Progenitor cell of endocrine pancreas (in vitro differentiated cells): ENCODE results near the gene IL22RA2. TPM values are rescaled to one million over a fixed set of nuclear protein-coding genes. Genes with fewer than 3 reads are reported as not detected.

Source experiments
- DNase-seq: peaks from one replicate; pipeline ENCODE4 v3.0.0; 2021; ENCODE audit warnings: low spot score; ENCODE audit not compliant: unreplicated experiment
- H3K27ac Mint-ChIP-seq: 2 replicates; pipeline ENCODE4 v1.8.0; 2021; ENCODE audit warnings: mild to moderate bottlenecking, moderate library complexity, mixed read lengths
- H3K27me3 Mint-ChIP-seq: 2 replicates; pipeline ENCODE4 v1.8.0; 2021; ENCODE audit warnings: mixed read lengths
- H3K36me3 Mint-ChIP-seq: 2 replicates; pipeline ENCODE4 v1.8.0; 2022; ENCODE audit warnings: mixed read lengths; ENCODE audit not compliant: insufficient read depth
- H3K4me1 Mint-ChIP-seq: 2 replicates; pipeline ENCODE4 v1.8.0; 2021; ENCODE audit warnings: low read depth, mixed read lengths
- H3K4me3 Mint-ChIP-seq: 2 replicates; pipeline ENCODE4 v1.8.0; 2021; ENCODE audit warnings: low read depth, mild to moderate bottlenecking, moderate library complexity, mixed read lengths
- H3K9me3 Mint-ChIP-seq: 2 replicates; pipeline ENCODE4 v1.8.0; 2021; ENCODE audit warnings: low read depth, mixed read lengths
- CTCF ChIP-seq: fragments of 200-600 bp; sonication (generic); IDR thresholded peaks from one replicate; pipeline ENCODE4 v1.5.0; 2021; ENCODE audit warnings: antibody characterized with exemption, mild to moderate bottlenecking; ENCODE audit not compliant: unreplicated experiment
- total RNA-seq: library from RNA; stranded (reverse); gene quantifications from 2 replicates; pipeline ENCODE4 v1.2.1, GENCODE V29; 2021

IL22RA2 gene
- total RNA-seq, 1 donor from 2014 or later = not detected

GRCh38 chr6:137165375-137166246, 7.8 kb downstream of the IL22RA2 start:
- Mint-ChIP-seq H3K4me3 (no peak overlapping the region), H3K36me3 (peaks cover 6% of the 10 kb centered on the region), H3K27me3 (no peaks in the 10 kb centered on the region), H3K9me3 (peaks cover 46% of the 10 kb centered on the region), H3K4me1 (no peaks in the 10 kb centered on the region), H3K27ac (no peak overlapping the region)
- no peak for DNase-seq
- TF ChIP-seq CTCF = no peak

GRCh38 chr6:137163732-137164318, 9.6 kb downstream of the IL22RA2 start:
- Mint-ChIP-seq H3K9me3 (peaks cover 35% of the 10 kb centered on the region), H3K36me3 (peaks cover 2% of the 10 kb centered on the region), H3K4me3 (no peak overlapping the region), H3K27me3 (peaks cover 3% of the 10 kb centered on the region), H3K27ac (no peak overlapping the region), H3K4me1 (no peaks in the 10 kb centered on the region)
- TF ChIP-seq CTCF = no peak
- DNase-seq = no peak

GRCh38 chr6:137162692-137163306, 10.6 kb downstream of the IL22RA2 start:
- no peaks in the 10 kb centered on the region for H3K4me1 Mint-ChIP-seq
- peaks cover 35% of the 10 kb centered on the region for H3K9me3 Mint-ChIP-seq
- no peak for TF ChIP-seq CTCF
- DNase-seq = no peak
- H3K36me3 Mint-ChIP-seq = peaks cover 2% of the 10 kb centered on the region
- H3K27ac Mint-ChIP-seq = no peak overlapping the region
- H3K27me3 Mint-ChIP-seq = peaks cover 3% of the 10 kb centered on the region
- H3K4me3 Mint-ChIP-seq = no peak overlapping the region

- Mint-ChIP-seq H3K4me1 (no peaks in the 10 kb centered on the region), H3K4me3 (no peak overlapping the region), H3K9me3 (peaks cover 32% of the 10 kb centered on the region), H3K36me3 (peaks cover 2% of the 10 kb centered on the region), H3K27me3 (peaks cover 3% of the 10 kb centered on the region), H3K27ac (no peak overlapping the region)
- TF ChIP-seq CTCF = no peak
- DNase-seq = no peak
Measured at GRCh38 chr6:137161949-137162348, 11.5 kb downstream of the IL22RA2 start.

- H3K36me3 Mint-ChIP-seq = peaks cover 2% of the 10 kb centered on the region
- H3K4me1 Mint-ChIP-seq = no peaks in the 10 kb centered on the region
Measured at GRCh38 chr6:137160763-137161162, 12.7 kb downstream of the IL22RA2 start.

More at GRCh38 chr6:137160763-137161162, 12.7 kb downstream of the IL22RA2 start:
- peaks cover 28% of the 10 kb centered on the region for H3K9me3 Mint-ChIP-seq
- no peak for DNase-seq
- TF ChIP-seq CTCF = no peak
- no peak overlapping the region for H3K27ac Mint-ChIP-seq
- H3K27me3 Mint-ChIP-seq = peaks cover 3% of the 10 kb centered on the region
- H3K4me3 Mint-ChIP-seq = no peak overlapping the region
